Measurements from ENCODE around the gene CTTNBP2NL.

- no peak for TF ChIP-seq CTCF (conservative IDR thresholded peaks at IDR 0.05; ENCODE audit: low read length)
- no peak for TF ChIP-seq EZH2phosphoT487 (IDR thresholded peaks at IDR 0.05; ENCODE audit: borderline replicate concordance)
These were observed 82.3 kb downstream of the CTTNBP2NL start for GRCh38 chr1:112478314-112478713.
